Measurements from ENCODE around the gene ELL2.

DNA sequence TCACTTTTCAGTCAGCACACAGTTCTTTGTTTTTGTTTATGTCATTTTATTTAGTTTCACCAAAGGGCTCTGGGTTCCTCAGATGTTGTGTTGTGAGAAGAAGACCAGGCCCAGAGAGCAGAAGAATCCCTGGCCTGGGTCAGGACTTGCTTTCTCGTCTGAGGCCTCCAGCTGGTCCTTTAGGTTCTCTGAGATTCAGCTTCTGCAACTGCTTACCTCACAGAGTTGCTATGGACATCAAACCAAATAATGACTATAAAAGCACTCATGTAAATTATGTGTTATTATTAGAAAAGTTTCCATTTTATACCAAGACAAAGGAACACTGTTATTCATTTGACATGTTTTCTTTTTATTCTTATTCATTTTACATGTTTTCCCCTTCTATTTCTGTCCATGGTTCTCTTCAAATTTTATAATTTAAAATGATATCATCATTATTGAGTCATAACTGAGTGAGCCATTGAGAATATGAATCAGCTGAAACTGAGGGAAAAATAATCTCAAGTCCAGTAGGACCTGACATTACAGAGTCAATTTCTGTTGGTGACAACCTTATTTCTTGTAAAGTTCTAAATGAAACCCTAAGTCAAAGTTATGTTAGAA is 95.1 kb downstream of the ELL2 start:
- no peak for TF ChIP-seq GATA2 (IDR thresholded peaks at IDR 0.05; ENCODE audit: low read depth, low read length)
- TF ChIP-seq GATA3 (IDR thresholded peaks at IDR 0.05; ENCODE audit: low read depth, low read length), result no peak

All from SH-SY5Y (cell line).